H1 (cell line): ENCODE results near the gene CAV1. TPM values are rescaled to one million over a fixed set of nuclear protein-coding genes. Genes with fewer than 3 reads are reported as not detected.
A peak's percentile ranks its signal among the peaks of the same experiment; 100 is the strongest.

Experiments used
- ASH2L ChIP-seq: fragments of 200-600, 300-600 bp; sonication (generic); IDR thresholded peaks from one replicate; pipeline ENCODE4 v1.7.1; 2017; ENCODE audit warnings: low read length
- ATF3 ChIP-seq: IDR thresholded peaks from 2 replicates; pipeline ENCODE4 v1.6.1; 2011; ENCODE audit warnings: low read depth, mild to moderate bottlenecking, low read length; ENCODE audit not compliant: insufficient read depth
- BACH1 ChIP-seq: IDR thresholded peaks from 2 replicates; pipeline ENCODE4 v1.6.1; 2012; ENCODE audit warnings: low read length, improper control_type of control experiment
- CTBP2 ChIP-seq: IDR thresholded peaks from 2 replicates; pipeline ENCODE4 v1.7.0; 2011; ENCODE audit warnings: borderline replicate concordance, mild to moderate bottlenecking, moderate library complexity, mixed read lengths, low read length; ENCODE audit not compliant: insufficient read depth, insufficient read length
- E2F6 ChIP-seq: IDR thresholded peaks from 2 replicates; pipeline ENCODE4 v1.6.1; 2012; ENCODE audit warnings: inconsistent platforms
- GTF2F1 ChIP-seq: IDR thresholded peaks from 2 replicates; pipeline ENCODE4 v1.6.1; 2012; ENCODE audit warnings: low read depth, low read length, improper control_type of control experiment, borderline replicate concordance
- KDM4A ChIP-seq: IDR thresholded peaks from one replicate; pipeline ENCODE4 v1.7.1; 2012; ENCODE audit warnings: low read depth, mild to moderate bottlenecking, moderate library complexity, low read length, inconsistent platforms; ENCODE audit not compliant: severe bottlenecking
- SP2 ChIP-seq: IDR thresholded peaks from 2 replicates; pipeline ENCODE4 v1.6.1; 2012; ENCODE audit warnings: mild to moderate bottlenecking, low read length, inconsistent platforms
- SUZ12 ChIP-seq: fragments of 200-600 bp; sonication (generic); IDR thresholded peaks from 2 replicates; pipeline ENCODE4 v1.6.1; 2012; ENCODE audit warnings: mild to moderate bottlenecking, inconsistent platforms, low read length, moderate library complexity, mixed read lengths
- YY1 ChIP-seq: IDR thresholded peaks from 2 replicates; pipeline ENCODE4 v1.6.1; 2011; ENCODE audit warnings: low read depth, mild to moderate bottlenecking, low read length
- polyA plus RNA-seq, 7 experiments: library from polyadenylated mRNA; depleted of rRNA in 3 of 7; stranded (reverse) in 5 of 7; unstranded in 2 of 7; fragments of >200 nt in 5 of 7; fragments of 200-250 nt in 2 of 7; gene quantifications; 1 replicate in 5 of 7; 2 replicates in 1 of 7; 4 replicates in 1 of 7; pipeline versions ENCODE4 v1.2.1 to v1.2.3, GENCODE V29; 2011 to 2013; ENCODE audit warnings: missing spikeins in 2 of 7, mixed read lengths in 2 of 7
- total RNA-seq: library from RNA; stranded (reverse); fragmentation: NEBNext Ultra II Directional; extraction: Animal tissue kit (Norgen Biotek cat#: 25700); gene quantifications from 2 replicates; pipeline ENCODE4 v1.2.1, GENCODE V29; 2021

CAV1 gene
- total and polyA plus RNA-seq, 2 of the 8 experiments (the other 6 are each of a cell fraction or from before 2014, with no cell fraction given): 16.3 to 21.8 TPM

GRCh38 chr7:116500078-116500853 lies 24.6 kb upstream of the CAV1 start (continued):
- no peak for TF ChIP-seq BACH1
- peak; percentile 87 for TF ChIP-seq KDM4A
- no peak for TF ChIP-seq SP2
- TF ChIP-seq E2F6: peak; percentile 30
- peak; percentile 77 for TF ChIP-seq SUZ12
- no peak for TF ChIP-seq ASH2L
- TF ChIP-seq ATF3: no peak
- no peak for TF ChIP-seq YY1
- TF ChIP-seq GTF2F1: no peak
- TF ChIP-seq CTBP2: no peak
